ENCODE measurements around the gene PIP4P1. TPM values are rescaled to one million over a fixed set of nuclear protein-coding genes. Genes with fewer than 3 reads are reported as not detected.

The PIP4P1 gene
- total and polyA plus RNA-seq, 7 donors, result 18.9 to 40.9 (median 28.0) TPM

DNA sequence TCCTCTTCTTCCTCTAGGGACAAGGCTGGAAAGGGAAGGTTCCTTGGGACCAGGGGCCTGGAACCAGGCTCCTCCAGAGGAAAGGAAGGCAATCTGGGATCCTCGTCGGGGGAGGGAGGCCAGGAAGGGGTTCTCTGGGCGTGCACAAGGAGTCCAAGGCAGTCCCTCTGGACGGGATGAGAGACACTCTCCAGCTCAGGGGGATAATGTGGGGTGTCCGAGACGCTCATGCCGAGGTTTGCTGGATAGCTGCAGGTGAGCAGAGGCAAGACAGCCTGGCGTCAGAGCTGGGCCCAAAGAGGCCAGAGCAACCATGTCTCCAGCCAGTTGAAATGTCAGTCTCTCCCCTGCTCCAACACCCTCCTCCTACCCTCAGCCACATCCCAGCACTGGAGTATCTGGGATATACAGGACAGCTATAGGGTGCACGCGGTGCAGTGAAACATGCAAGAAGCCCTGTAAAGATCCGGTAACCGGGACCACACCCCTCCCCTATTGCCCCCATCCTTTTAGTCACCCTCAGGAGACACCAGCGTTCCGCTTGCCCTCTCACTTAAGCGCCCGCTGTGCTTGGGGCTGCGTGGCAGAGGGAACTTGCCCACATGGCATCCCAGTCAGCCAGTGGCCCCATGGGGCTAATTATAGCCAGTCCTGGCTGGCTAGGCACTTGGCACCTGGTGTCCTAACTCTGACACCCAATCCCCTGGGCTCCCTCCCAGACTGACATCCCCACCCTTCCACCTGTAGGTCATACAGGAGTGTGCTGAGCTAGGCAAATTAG, 25.5 kb downstream of the PIP4P1 start, which contains the start of gene KLHL33:
Gene KLHL33, minus strand, starts transcription at position 585 of the 781 bp plus-strand sequence. Its CDS starts 355 bp downstream, at position 230.
- no peak for DNase-seq
- TF ChIP-seq POLR2A (IDR thresholded peaks at IDR 0.05), result no peak
- peak within 1 kb of the TSS; percentile 50 to 71 (median 62) for H3K27ac ChIP-seq

GRCh38 chr14:20434701-20435581, 26.3 kb downstream of the PIP4P1 start:
- no peaks in the 10 kb centered on the region for H3K36me3 ChIP-seq

More for the DNA sequence above, 25.5 kb downstream of the PIP4P1 start, which contains the start of gene KLHL33:
- 86 to 93% methylated on average over 17 of the region's 17 CpGs for WGBS, 2 donors
- Histone ChIP-seq H3K27me3 (peaks cover 0 to 14% (median 0%) of the 10 kb centered on the region in 3 donors), H3K9me3 (no peaks in the 10 kb centered on the region), H3K4me3 (peak within 1 kb of the TSS; percentile 5 to 46 (median 38)), H3K36me3 (no peaks in the 10 kb centered on the region), H3K4me1 (peaks cover 0 to 13% (median 10%) of the 10 kb centered on the region in 4 donors)
- intact Hi-C loops (cut with DNase I), result no loop called here

DNA sequence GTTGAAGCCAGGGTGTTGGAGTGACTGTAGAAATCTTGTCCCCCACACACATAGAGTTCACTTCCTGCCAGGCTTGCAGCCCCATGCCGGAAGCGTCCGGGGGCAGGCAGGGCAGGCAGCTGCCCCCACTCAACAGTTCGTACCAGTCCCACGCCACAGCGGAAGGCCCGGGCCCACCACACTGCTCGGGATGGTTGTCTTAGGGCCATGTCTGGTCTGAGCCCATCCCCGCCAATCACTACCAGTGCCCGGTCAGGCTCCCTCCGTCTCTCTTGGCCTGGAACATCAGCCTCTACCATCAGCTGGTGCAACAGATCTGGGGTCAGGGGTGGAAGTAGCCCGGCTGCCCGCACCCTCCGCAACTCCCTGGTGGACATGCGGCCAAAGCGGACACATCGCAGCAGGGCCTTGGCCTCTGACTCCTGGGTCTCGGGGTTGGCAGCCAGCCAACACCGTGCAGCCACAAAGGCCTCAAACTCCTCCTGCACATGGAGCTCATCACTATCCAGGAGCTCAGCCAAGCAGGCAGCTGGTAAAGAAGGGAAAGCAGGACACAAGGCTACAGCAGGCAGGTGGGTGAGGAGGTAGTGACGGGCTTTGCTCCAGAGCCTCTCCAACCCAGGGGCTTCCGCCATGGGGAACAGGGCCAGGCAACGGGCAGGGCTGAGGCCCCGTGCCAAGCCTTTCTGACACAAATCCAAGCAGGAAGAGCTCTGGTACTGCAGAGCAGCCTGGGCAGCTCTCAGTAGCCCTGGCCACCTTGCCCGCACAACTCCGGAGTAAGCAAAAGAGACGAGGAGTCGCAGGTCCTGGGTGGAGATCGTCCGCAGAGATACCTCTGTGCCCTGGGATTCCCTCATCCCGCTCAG, 31.2 kb downstream of the PIP4P1 start:
- whole genome bisulfite sequencing, 2 donors, result 57 to 79% methylated on average over 30 of the region's 30 CpGs
- DNase-seq, result no peak
- intact Hi-C loops (cut with DNase I), result no loop called here
- Histone ChIP-seq H3K36me3 (no peaks in the 10 kb centered on the region), H3K9me3 (no peaks in the 10 kb centered on the region), H3K27me3 (peaks cover 0 to under 1% (median 0%) of the 10 kb centered on the region in 3 donors), H3K27ac (no peak overlapping the region), H3K4me3 (no peak overlapping the region), H3K4me1 (peaks cover 0 to 4% (median 3%) of the 10 kb centered on the region in 4 donors)
- no peak for TF ChIP-seq CTCF (IDR thresholded peaks at IDR 0.05)
- no peak for TF ChIP-seq POLR2AphosphoS5 (IDR thresholded peaks at IDR 0.05)
- TF ChIP-seq POLR2A (IDR thresholded peaks at IDR 0.05), result no peak
- TF ChIP-seq EP300 (IDR thresholded peaks at IDR 0.05), result no peak

More at GRCh38 chr14:20434701-20435581, 26.3 kb downstream of the PIP4P1 start:
- WGBS, 2 donors, result 61 to 72% methylated on average over 44 of the region's 44 CpGs
- peaks cover 0 to 13% (median 10%) of the 10 kb centered on the region in 4 donors for H3K4me1 ChIP-seq
- no peaks in the 10 kb centered on the region for H3K9me3 ChIP-seq
- H3K4me3 ChIP-seq, result peak overlapping the region; percentile 5 to 46 (median 38)
- H3K27me3 ChIP-seq, result peaks cover 0 to 14% (median 0%) of the 10 kb centered on the region in 3 donors
- intact Hi-C loops (cut with DNase I), result no loop called here
- TF ChIP-seq EP300 (IDR thresholded peaks at IDR 0.05) (no peak), POLR2AphosphoS5 (IDR thresholded peaks at IDR 0.05) (peak in 2 of 4 donors; percentile 23 to 28), CTCF (IDR thresholded peaks at IDR 0.05) (no peak), POLR2A (IDR thresholded peaks at IDR 0.05) (no peak)
- DNase-seq, result peak; percentile 80
- peak overlapping the region; percentile 50 to 71 (median 62) for H3K27ac ChIP-seq

DNA sequence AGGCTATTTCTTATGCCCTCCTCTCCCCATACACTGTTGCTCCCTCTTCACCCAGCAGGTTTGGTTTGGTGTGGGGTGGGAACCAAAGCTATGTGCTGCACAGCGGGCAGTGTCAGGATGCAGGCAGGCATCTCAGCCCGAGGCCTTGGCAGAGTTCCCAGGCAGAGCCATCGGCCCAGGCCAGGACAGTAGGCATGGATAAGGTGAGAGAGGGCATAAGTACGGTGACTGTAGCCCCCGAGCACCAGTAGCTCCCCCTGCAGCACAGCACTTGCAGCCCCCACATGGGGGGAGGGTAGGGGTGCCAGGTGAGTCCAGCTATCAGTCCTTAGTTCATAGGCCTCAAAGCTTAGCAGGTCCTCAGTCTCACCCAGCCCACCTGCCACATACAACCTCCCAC, 32.4 kb downstream of the PIP4P1 start:
- DNase-seq, result no peak
- no peaks in the 10 kb centered on the region for H3K9me3 ChIP-seq
- no peaks in the 10 kb centered on the region for H3K27me3 ChIP-seq
- TF ChIP-seq POLR2AphosphoS5 (IDR thresholded peaks at IDR 0.05) (no peak), POLR2A (IDR thresholded peaks at IDR 0.05) (no peak), CTCF (IDR thresholded peaks at IDR 0.05) (no peak), EP300 (IDR thresholded peaks at IDR 0.05) (no peak)
- 46 to 47% methylated on average over 5 of the region's 5 CpGs for WGBS, 2 donors
- no peak overlapping the region for H3K4me3 ChIP-seq
- H3K4me1 ChIP-seq, result no peaks in the 10 kb centered on the region
- intact Hi-C loops (cut with DNase I), result no loop called here
- H3K36me3 ChIP-seq, result no peaks in the 10 kb centered on the region
- H3K27ac ChIP-seq, result no peak overlapping the region

Data from sigmoid colon (tissue), 7 donors.